ENCODE measurements around the gene LIPA. TPM values are rescaled to one million over a fixed set of nuclear protein-coding genes. Genes with fewer than 3 reads are reported as not detected.

LIPA gene
- 36.7 and 77.0 TPM in 2 replicates for total RNA-seq

DNA sequence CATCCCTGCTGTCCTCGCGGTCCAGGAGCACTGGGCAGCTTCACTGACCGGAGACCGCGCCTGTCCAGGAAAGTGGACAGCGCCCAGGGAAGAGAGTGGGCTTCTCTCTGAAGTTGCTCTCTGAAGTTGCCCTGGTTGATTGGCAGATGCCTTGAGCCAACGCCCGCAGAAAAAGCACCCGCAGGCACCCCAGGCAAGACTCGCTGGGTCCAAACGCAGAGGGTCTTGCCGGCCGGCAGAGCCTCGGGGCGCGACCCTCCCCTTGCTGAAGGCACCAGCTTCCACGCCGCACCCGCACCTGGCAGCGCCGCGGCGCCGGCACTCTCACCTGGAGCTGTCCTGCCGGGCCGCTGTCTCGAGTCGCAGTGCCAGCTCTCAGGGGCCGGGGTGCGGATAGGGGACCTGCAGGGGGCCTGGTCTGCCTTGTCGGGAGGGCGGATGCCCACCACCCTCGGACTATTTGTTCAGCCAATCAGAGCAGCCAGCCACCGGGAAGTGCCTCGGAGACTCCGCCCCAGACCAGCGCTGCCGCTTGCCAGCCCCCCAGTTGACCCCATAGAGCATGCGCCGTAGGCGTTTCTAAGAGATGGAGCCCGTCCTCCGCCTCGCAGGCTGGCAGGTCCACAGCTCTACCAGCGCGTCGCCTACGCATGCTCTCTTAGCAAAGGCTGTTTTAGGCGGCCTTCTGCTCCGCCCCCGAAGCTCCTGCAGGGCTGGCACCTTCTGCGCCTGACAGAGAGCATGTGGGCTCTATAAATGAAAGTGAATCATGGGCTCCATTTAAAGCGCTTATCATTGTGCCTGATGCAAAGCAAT lies at the start of gene LIPA:
Gene LIPA, minus strand, starts transcription at position 367 of the 816 bp plus-strand sequence. CDS start 4,127 bp downstream, outside the sequence.

GRCh38 chr10:89207181-89207800 lies 44.3 kb downstream of the LIPA start, which contains the start of gene CH25H:
TSS of gene CH25H (minus strand) at chr10:89207317. CDS start at chr10:89207292, 25 bp downstream.

Other genes starting within 250 kb of the LIPA start
- gene CH25H, start 44.5 kb downstream of the LIPA start, total RNA-seq: 0.29 TPM in 1 of 2 replicates, not detected in the other
- 2.7 and 7.4 TPM in 2 replicates for gene IFIT2, start 50.3 kb upstream of the LIPA start, total RNA-seq
- gene IFIT3, start 76.2 kb upstream of the LIPA start, total RNA-seq: 23.9 and 27.8 TPM in 2 replicates
- not detected in 2 replicates for gene IFIT1B, start 126.3 kb upstream of the LIPA start, total RNA-seq
- 11.4 and 12.0 TPM in 2 replicates for gene IFIT1, start 140.8 kb upstream of the LIPA start, total RNA-seq
- gene IFIT5, start 162.8 kb upstream of the LIPA start, total RNA-seq: 19.7 and 31.8 TPM in 2 replicates